Hematopoietic multipotent progenitor cell treated with erythropoietin and hydrocortisone succinate and interleukin-3 and kit ligand, for 15 days (in vitro differentiated cells): ENCODE results near the gene PEBP1.

ENCODE experiments used
- DNase-seq: peaks from one replicate; pipeline ENCODE4 v3.0.0-alpha.2; 2015; ENCODE audit warnings: low spot score

Gene PEBP1

GRCh38 chr12:118136559-118137003, 657 bp downstream of the PEBP1 start:
- no peak for DNase-seq

GRCh38 chr12:118137148-118137678, 1.3 kb downstream of the PEBP1 start:
- no peak for DNase-seq

GRCh38 chr12:118140825-118141224, 4.9 kb downstream of the PEBP1 start:
- DNase-seq = no peak

GRCh38 chr12:118144499-118144898, 8.6 kb downstream of the PEBP1 start:
- no peak for DNase-seq

GRCh38 chr12:118145113-118145797, 9.3 kb downstream of the PEBP1 start:
- DNase-seq = no peak

- DNase-seq = no peak
Observed at GRCh38 chr12:118145798-118146156, 9.9 kb downstream of the PEBP1 start.

GRCh38 chr12:118148287-118148686, 12.4 kb downstream of the PEBP1 start:
- no peak for DNase-seq

- DNase-seq = no peak
Observed at GRCh38 chr12:118150625-118151024, 14.7 kb downstream of the PEBP1 start.

GRCh38 chr12:118151755-118152154, 15.8 kb downstream of the PEBP1 start:
- no peak for DNase-seq

GRCh38 chr12:118160536-118160935, 24.6 kb downstream of the PEBP1 start:
- no peak for DNase-seq

- DNase-seq = no peak
Observed at GRCh38 chr12:118164798-118165486, 29.0 kb downstream of the PEBP1 start.

- no peak for DNase-seq
Observed at GRCh38 chr12:118166946-118167345, 31.0 kb downstream of the PEBP1 start.

- DNase-seq = no peak
Observed at GRCh38 chr12:118175823-118176447, 40.0 kb downstream of the PEBP1 start.

GRCh38 chr12:118183155-118183554, 47.2 kb downstream of the PEBP1 start:
- DNase-seq = no peak

GRCh38 chr12:118183711-118184110, 47.8 kb downstream of the PEBP1 start:
- DNase-seq = no peak

GRCh38 chr12:118185602-118186397, 49.9 kb downstream of the PEBP1 start:
- no peak for DNase-seq

GRCh38 chr12:118187751-118188435, 52.0 kb downstream of the PEBP1 start:
- DNase-seq = peak; percentile 30

GRCh38 chr12:118188690-118189371, 52.9 kb downstream of the PEBP1 start:
- DNase-seq = no peak

GRCh38 chr12:118189741-118190191, 53.8 kb downstream of the PEBP1 start:
- no peak for DNase-seq

GRCh38 chr12:118190266-118190665, 54.3 kb downstream of the PEBP1 start:
- DNase-seq = no peak

- DNase-seq = no peak
Observed at GRCh38 chr12:118193477-118193876, 57.6 kb downstream of the PEBP1 start.
